K562 (cell line): ENCODE measurements around the gene C1QTNF5. TPM values are rescaled to one million over a fixed set of nuclear protein-coding genes. Genes with fewer than 3 reads are reported as not detected.

Experiments
- ARID1B ChIP-seq: fragments of 450-650 bp; IDR thresholded peaks from 2 replicates; pipeline ENCODE4 v1.6.1; 2016; ENCODE audit warnings: antibody characterized with exemption, mild to moderate bottlenecking, inconsistent platforms
- CTCFL ChIP-seq: IDR thresholded peaks from 2 replicates; pipeline ENCODE4 v1.6.1; 2011; ENCODE audit warnings: borderline replicate concordance, low read depth, mild to moderate bottlenecking, moderate library complexity, low read length; ENCODE audit not compliant: insufficient read depth, poor library complexity, severe bottlenecking
- CXXC5 ChIP-seq: fragments of 250-450 bp; sonication (Bioruptor Pico); IDR thresholded peaks from 2 replicates; pipeline ENCODE4 v1.8.0; 2022; ENCODE audit warnings: inconsistent platforms, mild to moderate bottlenecking, moderate library complexity
- FOXK2 ChIP-seq, 2 experiments: fragments of 450-650 bp; IDR thresholded peaks in 1 of 2; conservative IDR thresholded peaks in 1 of 2; 2 replicates each; pipeline ENCODE4 v1.6.1; 2016; ENCODE audit warnings: low read depth in 2 of 2, mild to moderate bottlenecking in 1 of 2
- GTF2E2 ChIP-seq: fragments of 200-800 bp; sonication (Bioruptor generic); IDR thresholded peaks from 2 replicates; pipeline ENCODE4 v1.6.1; 2016; ENCODE audit warnings: missing genetic modification characterization, missing compliant biosample characterization
- IRF1 ChIP-seq: sonication (generic); formaldehyde crosslinking; IDR thresholded peaks from 2 replicates; pipeline ENCODE4 v1.8.0; 2022; ENCODE audit warnings: missing genetic modification reagents, mild to moderate bottlenecking, borderline replicate concordance
- MNT ChIP-seq, 2 experiments: fragments of 450-650 bp; conservative IDR thresholded peaks; 2 replicates each; pipeline ENCODE4 v1.6.1; 2017; ENCODE audit warnings: mild to moderate bottlenecking in 2 of 2, moderate library complexity in 2 of 2
- PHF20 ChIP-seq: fragments of 450-650 bp; IDR thresholded peaks from 2 replicates; pipeline ENCODE4 v1.6.1; 2018; ENCODE audit not compliant: partially characterized antibody
- POLR2A ChIP-seq: fragments of 450-650 bp; conservative IDR thresholded peaks from 2 replicates; pipeline ENCODE4 v1.6.1; 2016
- POLR2AphosphoS5 ChIP-seq: IDR thresholded peaks from 2 replicates; pipeline ENCODE4 v1.6.1; 2011; ENCODE audit warnings: mild to moderate bottlenecking, low read depth, low read length, moderate library complexity; ENCODE audit not compliant: control insufficient read depth, insufficient read depth
- POLR2B ChIP-seq: fragments of 450-650 bp; IDR thresholded peaks from 2 replicates; pipeline ENCODE4 v1.6.1; 2018; ENCODE audit warnings: low read depth; ENCODE audit not compliant: partially characterized antibody
- SMARCB1 ChIP-seq: IDR thresholded peaks from 2 replicates; pipeline ENCODE4 v1.6.1; 2011; ENCODE audit warnings: improper control_type of control experiment, low read depth; ENCODE audit not compliant: insufficient read length
- TFAP4 ChIP-seq: sonication (generic); formaldehyde crosslinking; IDR thresholded peaks from 2 replicates; pipeline ENCODE4 v1.8.0; 2022; ENCODE audit warnings: missing genetic modification reagents, mild to moderate bottlenecking, moderate library complexity, borderline replicate concordance
- TRIM24 ChIP-seq, 2 experiments: fragments of 450-650 bp; IDR thresholded peaks; 2 replicates each; pipeline ENCODE4 v1.6.1; 2016
- TRIM25 ChIP-seq: fragments of 450-650 bp; IDR thresholded peaks from 2 replicates; pipeline ENCODE4 v1.7.0; 2016; ENCODE audit warnings: borderline replicate concordance
- ZNF280B ChIP-seq: fragments of 250-450 bp; sonication (Bioruptor Pico); IDR thresholded peaks from 2 replicates; pipeline ENCODE4 v1.5.1; 2021; ENCODE audit warnings: mild to moderate bottlenecking
- polyA plus RNA-seq, 8 experiments: library from polyadenylated mRNA; depleted of rRNA in 4 of 8; stranded (reverse) in 5 of 8; unstranded in 3 of 8; fragments of >200 nt; fragmentation: Nextera tagmentation in 2 of 8; fragmentation: Illumina TruSeq in 1 of 8; extraction: Ambion mirVana in 2 of 8; extraction: Trizol in 1 of 8; gene quantifications; 2 replicates each; pipeline versions ENCODE4 v1.2.1 to v1.2.3, GENCODE V29; 2011 to 2014; ENCODE audit warnings: inconsistent platforms in 1 of 8, missing spikeins in 1 of 8
- total RNA-seq, 7 experiments: library from RNA; depleted of rRNA in 6 of 7; stranded (reverse); fragments of >200 nt in 6 of 7; fragmentation: Illumina TruSeq in 2 of 7; extraction: Trizol in 2 of 7; gene quantifications; 2 replicates each; pipeline versions ENCODE4 v1.2.1 to v1.2.3, GENCODE V29; 2011 to 2021; ENCODE audit warnings: low replicate concordance in 1 of 7

C1QTNF5 gene
- total and polyA plus RNA-seq, 9 of the 15 experiments (the other 6 are each of a cell fraction or from before 2014, with no cell fraction given) = 0.07 to 0.76 (median 0.24) TPM; not detected in 1

- no peak for TF ChIP-seq CTCFL
- peak; percentile 84; the same call in 1 of the 2 replicates for TF ChIP-seq POLR2AphosphoS5
- TF ChIP-seq IRF1 (CRISPR knock-in tag) = 0 out of 2 replicates have a peak, but pooled peaks have one; percentile 54
- TF ChIP-seq TFAP4 (CRISPR knock-in tag) = peak; percentile 25; the same call in 1 of the 2 replicates
- TF ChIP-seq CXXC5 = peak; percentile 22; the same call in 1 of the 2 replicates
- no peak for TF ChIP-seq ZNF280B (CRISPR knock-in tag)
- no peak for TF ChIP-seq SMARCB1
- TF ChIP-seq MNT (conservative IDR thresholded peaks at IDR 0.05) = 0 out of 4 replicates have a peak, but pooled peaks of 1 of the 2 experiments have one; percentile 18
- peak; percentile 46 for TF ChIP-seq PHF20
- peak; percentile 66; the same call in 1 of the 2 replicates for TF ChIP-seq GTF2E2 (tag)
- 0 out of 4 replicates have a peak, but pooled peaks of 1 of the 2 experiments have one; percentile 33 for TF ChIP-seq FOXK2 (conservative IDR thresholded peaks at IDR 0.05 in 1 of 2, IDR thresholded peaks at IDR 0.05 in 1 of 2; ENCODE audit: low read depth in 2 of 2)
- peak; percentile 87 for TF ChIP-seq POLR2A
- peak; percentile 87 for TF ChIP-seq POLR2B
- peak in 1 of 2 experiments; percentile 8; a peak in 1 of 4 replicates for TF ChIP-seq TRIM24 (IDR thresholded peaks at IDR 0.05)
- TF ChIP-seq ARID1B = peak; percentile 28; the same call in 1 of the 2 replicates
- TF ChIP-seq TRIM25 = peak; percentile 16; the same call in 1 of the 2 replicates
Observed at GRCh38 chr11:119318240-119319135, 22.2 kb downstream of the C1QTNF5 start (continued).
